Right cardiac atrium (tissue), 5 donors: ENCODE measurements around the gene LETM1. TPM values are rescaled to one million over a fixed set of nuclear protein-coding genes. Genes with fewer than 3 reads are reported as not detected.

Experiments
- ATAC-seq, 2 donors: fragments of 200-7000 bp; cut with Tn5 transposase; one replicate each; pipeline versions ENCODE4 v1.8.0 to v1.9.1; 2020; ENCODE audit warnings: moderate library complexity in 2 of 2, mild to moderate bottlenecking in 1 of 2
- DNase-seq, 3 donors: peaks; one replicate each; pipeline ENCODE4 v3.0.0-alpha.2; 2020
- H3K27ac ChIP-seq: one replicate; pipeline ENCODE4 v1.5.1; 2013; ENCODE audit warnings: mild to moderate bottlenecking, low read length, control low read depth, moderate library complexity
- H3K27me3 ChIP-seq: one replicate; pipeline ENCODE4 v1.6.1; 2013; ENCODE audit not compliant: control insufficient read depth, insufficient read depth
- H3K4me1 ChIP-seq: one replicate; pipeline ENCODE4 v1.6.1; 2013; ENCODE audit warnings: low read length; ENCODE audit not compliant: control insufficient read depth, insufficient read depth
- H3K4me3 ChIP-seq: one replicate; pipeline ENCODE4 v1.5.1; 2013; ENCODE audit warnings: low read length, control low read depth
- H3K9me3 ChIP-seq: one replicate; pipeline ENCODE4 v1.6.1; 2013; ENCODE audit warnings: low read length; ENCODE audit not compliant: control insufficient read depth
- WGBS: extraction: QIAGEN DNeasy Blood & Tissue Kit; methylation state at CpG from one replicate; pipeline ENCODE4 v1.1.7; 2013; 5-methylcytosine and 5-hydroxymethylcytosine counted together
- intact Hi-C, 4 donors: fragments of 100-400 bp; cut with DNase I; formaldehyde crosslinking; loops; one replicate each; pipeline versions ENCODE4 v1.11.0 to v1.14.0; 2022 to 2023
- polyA plus RNA-seq: library from polyadenylated mRNA; stranded (reverse); fragments of 200-250 nt; gene quantifications from one replicate; pipeline ENCODE4 v1.2.3, GENCODE V29; 2013
- total RNA-seq, 4 donors: library from RNA; stranded (reverse); fragmentation: NEBNext Ultra II Directional; extraction: Animal tissue kit (Norgen Biotek cat#: 25700); gene quantifications; one replicate each; pipeline ENCODE4 v1.2.1, GENCODE V29; 2021
- donor health status: healthy with polysubstance abuse.
- donor health status: DM: no; HTN: yes; CAD: no.
- donor health status: DM: no; HTN: no; CAD: no.
- donor health status: DM: no; HTN: yes; CAD: no; lungs with severe emphysema.
- donor health status: DM: yes; HTN: yes; CAD: no.

LETM1 gene
- total and polyA plus RNA-seq, 5 donors, result 19.3 to 41.7 (median 37.7) TPM

- H3K27me3 ChIP-seq, result no peaks in the 10 kb centered on the region
- DNase-seq (no peak), ATAC-seq (no peak)
- no peak overlapping the region for H3K4me3 ChIP-seq
- H3K27ac ChIP-seq, result no peak overlapping the region
- WGBS, result 63% methylated on average over 27 of the region's 28 CpGs
- intact Hi-C loops, result no loop called here
- H3K9me3 ChIP-seq, result no peaks in the 10 kb centered on the region
- H3K4me1 ChIP-seq, result no peaks in the 10 kb centered on the region
These were observed 84.2 kb downstream of the LETM1 start for GRCh38 chr4:1771555-1772305.

GRCh38 chr4:1770791-1771231 is 85.1 kb downstream of the LETM1 start:
- no peaks in the 10 kb centered on the region for H3K27me3 ChIP-seq
- no peaks in the 10 kb centered on the region for H3K4me1 ChIP-seq
- WGBS, result 84% methylated on average over 11 of the region's 11 CpGs

DNA sequence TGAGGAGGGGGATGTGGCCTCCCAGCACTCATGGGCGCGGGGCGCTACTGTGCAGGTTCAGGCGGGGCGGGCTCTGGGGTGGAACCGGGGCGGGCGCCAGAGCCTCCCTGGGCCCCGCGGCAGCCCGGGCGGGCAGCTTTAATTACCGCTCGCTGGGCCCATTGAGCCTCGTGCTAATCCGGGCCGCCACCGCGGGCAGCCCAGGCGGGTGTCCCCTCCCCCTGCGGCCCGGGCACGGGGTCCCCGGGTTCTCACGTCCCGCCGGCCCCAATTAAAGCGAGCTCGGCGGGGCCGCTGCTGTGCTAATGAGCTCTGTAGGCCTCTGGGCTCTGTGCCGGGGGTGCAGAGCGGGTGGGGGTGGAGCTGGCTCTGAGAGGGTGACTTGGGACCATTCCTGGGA is 85.7 kb downstream of the LETM1 start:
- ATAC-seq (no peak), DNase-seq (no peak)
- no peak overlapping the region for H3K4me3 ChIP-seq
- no peaks in the 10 kb centered on the region for H3K27me3 ChIP-seq
- WGBS, result 56% methylated on average over 33 of the region's 33 CpGs
- no peaks in the 10 kb centered on the region for H3K9me3 ChIP-seq
- H3K4me1 ChIP-seq, result no peaks in the 10 kb centered on the region
- intact Hi-C loops, result no loop called here
- no peak overlapping the region for H3K27ac ChIP-seq

More at GRCh38 chr4:1770791-1771231, 85.1 kb downstream of the LETM1 start:
- H3K27ac ChIP-seq, result no peak overlapping the region
- no peak for DNase-seq
- no peaks in the 10 kb centered on the region for H3K9me3 ChIP-seq
- no peak for ATAC-seq
- intact Hi-C loops, result no loop called here
- H3K4me3 ChIP-seq, result no peak overlapping the region

GRCh38 chr4:1769692-1770091 is 86.3 kb downstream of the LETM1 start:
- H3K4me1 ChIP-seq, result no peaks in the 10 kb centered on the region
- no peaks in the 10 kb centered on the region for H3K9me3 ChIP-seq
- 85% methylated on average over 6 of the region's 6 CpGs for WGBS
- intact Hi-C loops, result no loop called here
- no peak overlapping the region for H3K4me3 ChIP-seq
- no peak for DNase-seq
- no peak overlapping the region for H3K27ac ChIP-seq
- H3K27me3 ChIP-seq, result no peaks in the 10 kb centered on the region
- no peak for ATAC-seq

DNA sequence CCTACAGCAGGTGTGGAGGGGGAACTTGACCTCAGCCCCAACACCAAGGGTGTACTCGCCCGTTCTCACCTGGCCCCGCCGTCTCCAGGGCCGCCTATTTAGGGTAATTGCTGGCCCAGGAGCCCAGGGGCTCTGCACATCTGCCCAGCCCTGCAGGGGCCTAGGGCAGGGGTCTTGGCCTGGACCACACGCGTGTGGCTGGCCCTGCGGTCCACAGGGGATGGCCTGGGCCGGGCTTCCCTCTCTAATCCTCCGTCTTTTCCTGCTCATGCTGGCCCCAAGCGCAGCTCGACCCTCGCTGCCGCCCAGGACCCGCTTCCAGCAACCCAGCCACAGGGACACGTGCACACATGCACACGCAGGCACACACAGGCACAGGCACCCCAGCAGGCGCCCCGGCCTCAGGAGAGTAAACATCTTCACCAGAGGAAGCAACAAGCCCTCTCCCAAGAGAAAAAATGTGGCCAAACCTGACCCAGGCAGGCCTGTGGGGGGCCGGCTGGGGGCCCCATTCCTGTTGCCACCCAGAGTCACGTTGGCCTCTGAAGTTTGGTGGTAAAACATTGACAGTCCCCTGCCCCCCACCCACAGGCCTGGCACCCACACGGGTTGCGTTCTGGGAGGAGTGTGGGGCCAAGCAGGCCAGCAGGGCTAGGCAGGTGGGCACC is 87.5 kb downstream of the LETM1 start:
- no peak for ATAC-seq

DNA sequence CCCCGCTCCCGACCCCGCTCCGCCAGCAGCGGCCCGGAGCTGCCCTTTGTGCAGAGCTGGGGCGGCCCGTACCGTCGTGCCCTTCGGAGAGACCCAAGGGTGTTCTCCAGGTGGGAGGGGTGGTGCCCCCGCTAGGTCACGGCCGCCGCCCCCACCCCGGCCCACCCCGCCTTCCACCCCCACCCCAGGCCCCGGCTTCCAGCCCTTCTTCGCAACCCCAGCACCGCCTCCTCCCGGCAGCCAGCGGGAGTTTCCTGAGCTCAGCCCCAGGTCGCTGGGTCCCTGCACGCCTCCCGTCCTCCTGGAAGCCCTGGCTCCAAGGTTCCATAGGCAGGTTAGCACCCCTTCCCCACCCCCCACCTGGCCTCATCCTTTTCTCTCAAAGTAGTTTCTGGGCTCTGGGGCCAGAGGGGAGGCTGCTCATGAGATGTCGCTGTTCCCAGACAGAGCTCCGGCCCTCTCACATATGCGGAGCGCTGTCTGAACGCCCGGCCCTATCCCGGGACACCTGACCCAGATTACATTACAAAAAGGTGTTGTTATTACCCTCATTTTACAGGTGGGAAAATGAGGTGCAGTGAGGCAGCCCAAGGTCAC is 88.1 kb downstream of the LETM1 start:
- 22% methylated on average over 31 of the region's 32 CpGs for WGBS
- Histone ChIP-seq H3K27ac (no peak overlapping the region), H3K4me3 (peak overlapping the region; percentile 65), H3K4me1 (peaks cover 2% of the 10 kb centered on the region), H3K27me3 (no peaks in the 10 kb centered on the region), H3K9me3 (no peaks in the 10 kb centered on the region)
- intact Hi-C loops, result no loop called here
- ATAC-seq, result peak in 1 of 2 donors; percentile 7
- DNase-seq, result peak in 2 of 3 donors; percentile 77 to 78

More for the DNA sequence above, 87.5 kb downstream of the LETM1 start:
- no peak overlapping the region for H3K27ac ChIP-seq
- intact Hi-C loops, result no loop called here
- no peaks in the 10 kb centered on the region for H3K27me3 ChIP-seq
- H3K4me3 ChIP-seq, result no peak overlapping the region
- DNase-seq, result peak in 1 of 3 donors; percentile 53
- 82% methylated on average over 23 of the region's 23 CpGs for WGBS
- peaks cover 2% of the 10 kb centered on the region for H3K4me1 ChIP-seq
- H3K9me3 ChIP-seq, result no peaks in the 10 kb centered on the region

GRCh38 chr4:1767061-1767769 is 88.7 kb downstream of the LETM1 start:
- no peaks in the 10 kb centered on the region for H3K27me3 ChIP-seq
- DNase-seq (peak in 2 of 3 donors; percentile 68 to 70), ATAC-seq (no peak)
- under 1% methylated on average over 82 of the region's 84 CpGs for WGBS
- H3K4me3 ChIP-seq, result peak overlapping the region; percentile 65
- H3K9me3 ChIP-seq, result no peaks in the 10 kb centered on the region
- intact Hi-C loops, result no loop called here
- H3K27ac ChIP-seq, result no peak overlapping the region
- H3K4me1 ChIP-seq, result peaks cover 2% of the 10 kb centered on the region

- no peak overlapping the region for H3K27ac ChIP-seq
- no peaks in the 10 kb centered on the region for H3K27me3 ChIP-seq
- WGBS, result 44% methylated on average over 41 of the region's 41 CpGs
- H3K4me1 ChIP-seq, result peaks cover 2% of the 10 kb centered on the region
- peak overlapping the region; percentile 65 for H3K4me3 ChIP-seq
- H3K9me3 ChIP-seq, result no peaks in the 10 kb centered on the region
- intact Hi-C loops, result no loop called here
- DNase-seq (peak in 1 of 3 donors; percentile 68), ATAC-seq (no peak)
These were observed 89.6 kb downstream of the LETM1 start for GRCh38 chr4:1766106-1767060.

- DNase-seq (no peak), ATAC-seq (no peak)
- H3K9me3 ChIP-seq, result no peaks in the 10 kb centered on the region
- intact Hi-C loops, result no loop called here
- H3K4me3 ChIP-seq, result no peak overlapping the region
- H3K27ac ChIP-seq, result no peak overlapping the region
- peaks cover 2% of the 10 kb centered on the region for H3K4me1 ChIP-seq
- H3K27me3 ChIP-seq, result no peaks in the 10 kb centered on the region
- 78% methylated on average over 10 of the region's 10 CpGs for WGBS
These were observed 90.4 kb downstream of the LETM1 start for GRCh38 chr4:1765409-1766072.
